ENCODE results near the gene PAPPA2. TPM values are rescaled to one million over a fixed set of nuclear protein-coding genes. Genes with fewer than 3 reads are reported as not detected.

PAPPA2 gene
- total and polyA plus RNA-seq, 2 of the 8 experiments (the other 6 are each of a cell fraction or from before 2014, with no cell fraction given): 0.08 to 0.88 TPM

DNA sequence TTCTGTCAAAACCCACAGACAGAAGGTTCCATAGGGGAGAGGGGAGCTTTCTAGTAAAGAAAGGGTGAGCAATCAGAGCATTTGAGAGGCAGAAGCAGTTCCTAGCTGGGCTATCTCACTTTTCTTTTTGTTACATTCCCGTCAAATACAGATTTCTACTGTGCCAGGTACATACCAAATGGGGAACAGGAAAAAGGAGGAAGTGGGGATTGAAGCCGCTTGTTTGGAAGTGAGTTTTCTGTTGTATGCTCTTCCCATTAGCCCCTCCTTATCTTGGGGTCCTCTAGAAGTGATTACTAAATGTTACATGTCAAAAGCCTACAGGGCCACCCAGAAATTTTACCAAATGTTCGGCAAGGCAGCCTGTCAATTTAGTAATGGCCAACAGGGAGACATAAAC is 116.1 kb downstream of the PAPPA2 start:
- CTCF ChIA-PET (ENCODE audit: partially characterized antibody): interaction anchor here (0.7 to 1.1 kb wide), 3 partner anchors 9 to 113 kb away, joined by 3 read pairs; no protein-coding TSS in a partner anchor
- Histone ChIP-seq H4K20me1 (replicated peaks in 1 of 2; ENCODE audit: control insufficient read depth in 1 of 2, insufficient read depth in 2 of 2, low read length in 2 of 2) (no peaks in the 10 kb centered on the region), H4K91ac (replicated peaks; ENCODE audit: insufficient read length, low read length) (no peak overlapping the region), H3K79me1 (ENCODE audit: low read depth, low read length) (no peaks in the 10 kb centered on the region), H3K4ac (replicated peaks; ENCODE audit: insufficient read length, low read depth, low read length) (no peak overlapping the region), H3K27me3 (replicated peaks in 1 of 4; ENCODE audit: control insufficient read depth in 3 of 4, extremely low read depth in 1 of 4, insufficient read depth in 3 of 4, low read length in 3 of 4) (no peaks in the 10 kb centered on the region), H3K18ac (ENCODE audit: extremely low read depth, low read length) (no peak overlapping the region), H2BK12ac (ENCODE audit: low read depth, low read length) (no peak overlapping the region), H2BK5ac (ENCODE audit: low read depth, low read length) (no peak overlapping the region), H3K23ac (ENCODE audit: insufficient read length) (no peak overlapping the region), H4K5ac (ENCODE audit: insufficient read length, low read depth, low read length) (no peak overlapping the region), H3K14ac (ENCODE audit: insufficient read length) (no peak overlapping the region), H3K4me2 (ENCODE audit: insufficient read depth in 1 of 2, low read depth in 2 of 2, low read length in 2 of 2) (no peak overlapping the region), H3K4me1 (replicated peaks in 1 of 4; ENCODE audit: control insufficient read depth in 3 of 4, insufficient read depth in 4 of 4, low read length in 3 of 4) (no peaks in the 10 kb centered on the region), H2AK5ac (ENCODE audit: low read depth, low read length) (no peak overlapping the region), H2BK120ac (replicated peaks; ENCODE audit: low read depth, low read length) (no peak overlapping the region), H3K9ac (replicated peaks in 1 of 4; ENCODE audit: extremely low read depth in 1 of 4, low read depth in 3 of 4, low read length in 3 of 4) (no peak overlapping the region), H2BK20ac (ENCODE audit: low read length) (no peak overlapping the region), H4K8ac (ENCODE audit: extremely low read depth, insufficient read depth, low read length) (no peak overlapping the region), H3K27ac (ENCODE audit: low read depth, low read length) (no peak overlapping the region), H3K23me2 (ENCODE audit: low read depth, low read length) (no peaks in the 10 kb centered on the region; the same call in 1 of the 2 replicates), H3K36me3 (ENCODE audit: control insufficient read depth in 2 of 4, insufficient read depth in 4 of 4, low read length in 3 of 4) (no peaks in the 10 kb centered on the region), H3K56ac (replicated peaks; ENCODE audit: insufficient read length, low read depth, low read length) (no peak overlapping the region), H3K4me3 (ENCODE audit: extremely low read depth in 1 of 4, insufficient read depth in 2 of 4, low read depth in 3 of 4, low read length in 4 of 4) (no peak overlapping the region), H2BK15ac (ENCODE audit: low read length) (no peak overlapping the region), H2AFZ (ENCODE audit: low read length) (no peak overlapping the region), H3K79me2 (ENCODE audit: control insufficient read depth in 1 of 2, insufficient read depth in 2 of 2, low read length in 2 of 2) (no peaks in the 10 kb centered on the region), H3K9me3 (ENCODE audit: insufficient read depth in 2 of 2, low read depth in 1 of 2, low read length in 1 of 2) (no peaks in the 10 kb centered on the region)
- TF ChIP-seq SAP30 (IDR thresholded peaks at IDR 0.05; ENCODE audit: insufficient read depth, insufficient replicate concordance, low read length): no peak
- no peak for TF ChIP-seq SP4 (IDR thresholded peaks at IDR 0.05; ENCODE audit: low read length)
- TF ChIP-seq SIN3A (conservative IDR thresholded peaks at IDR 0.05 in 1 of 2, IDR thresholded peaks at IDR 0.05 in 1 of 2; ENCODE audit: low read depth in 1 of 2, low read length in 2 of 2): no peak
- no peak for TF ChIP-seq BRCA1 (IDR thresholded peaks at IDR 0.05; ENCODE audit: low read depth, low read length)
- POLR2A ChIA-PET (ENCODE audit: partially characterized antibody): no interaction called here
- DNase-seq (ENCODE audit: low read depth in 1 of 2, low spot score in 2 of 2) (no peak), FAIRE-seq (no peak)
- WGBS, 2 experiments (ENCODE audit: extremely low coverage in 1 of 2, insufficient coverage in 1 of 2, insufficient read length in 1 of 2, insufficient replicate concordance in 2 of 2, low coverage in 1 of 2, low lambda C conversion rate in 2 of 2, missing lambda C conversion rate in 1 of 2): 82% methylated on average over 3 of the region's 3 CpGs; no CpG with 5 or more reads in 1 of the 2 experiments
